ENCODE measurements around the gene FANCI.

The FANCI gene

GRCh38 chr15:89333959-89334509 lies 90.3 kb downstream of the FANCI start:
- no peak for TF ChIP-seq CTCF (IDR thresholded peaks at IDR 0.05; ENCODE audit: low read depth, low read length, missing control alignments)
- H3K4me3 ChIP-seq (replicated peaks; ENCODE audit: low read depth, low read length): peak overlapping the region; percentile 85
- DNase-seq (ENCODE audit: extremely low read depth, low read depth): no peak

- H3K4me3 ChIP-seq (replicated peaks; ENCODE audit: low read depth, low read length): peak within 1 kb of the TSS; percentile 85
- TF ChIP-seq CTCF (IDR thresholded peaks at IDR 0.05; ENCODE audit: low read depth, low read length, missing control alignments): no peak
- DNase-seq (ENCODE audit: extremely low read depth, low read depth): peak; percentile 95
These were observed 90.9 kb downstream of the FANCI start, which contains the start of gene POLG for GRCh38 chr15:89334510-89335297. Gene POLG, minus strand, starts transcription at chr15:89334824. Its CDS starts 1,070 bp downstream, at chr15:89333754.

- no peak for TF ChIP-seq CTCF (IDR thresholded peaks at IDR 0.05; ENCODE audit: low read depth, low read length, missing control alignments)
- H3K4me3 ChIP-seq (replicated peaks; ENCODE audit: low read depth, low read length): peak overlapping the region; percentile 49
- DNase-seq (ENCODE audit: extremely low read depth, low read depth): no peak
These were observed 91.7 kb downstream of the FANCI start for GRCh38 chr15:89335298-89336041.

GRCh38 chr15:89338036-89338435 lies 94.3 kb downstream of the FANCI start:
- H3K4me3 ChIP-seq (replicated peaks; ENCODE audit: low read depth, low read length): no peak overlapping the region
- DNase-seq (ENCODE audit: extremely low read depth, low read depth): no peak
- TF ChIP-seq CTCF (IDR thresholded peaks at IDR 0.05; ENCODE audit: low read depth, low read length, missing control alignments): no peak

GRCh38 chr15:89340573-89340972 lies 96.8 kb downstream of the FANCI start:
- no peak overlapping the region for H3K4me3 ChIP-seq (replicated peaks; ENCODE audit: low read depth, low read length)
- TF ChIP-seq CTCF (IDR thresholded peaks at IDR 0.05; ENCODE audit: low read depth, low read length, missing control alignments): no peak

GRCh38 chr15:89341316-89342005 lies 97.7 kb downstream of the FANCI start:
- DNase-seq (ENCODE audit: extremely low read depth, low read depth): no peak
- TF ChIP-seq CTCF (IDR thresholded peaks at IDR 0.05; ENCODE audit: low read depth, low read length, missing control alignments): no peak
- H3K4me3 ChIP-seq (replicated peaks; ENCODE audit: low read depth, low read length): no peak overlapping the region

More at GRCh38 chr15:89340573-89340972, 96.8 kb downstream of the FANCI start:
- DNase-seq (ENCODE audit: extremely low read depth, low read depth): no peak

All from HFF-Myc (cell line).